Measurements from ENCODE around the gene SCN1B.
A peak's percentile ranks its signal among the peaks of the same experiment; 100 is the strongest.
"Not testable (repeated sequence)": the region's sequence is repeated elsewhere in the genome, so short reads cannot be mapped to it uniquely, and the experiment has no call there.

SCN1B gene

DNA sequence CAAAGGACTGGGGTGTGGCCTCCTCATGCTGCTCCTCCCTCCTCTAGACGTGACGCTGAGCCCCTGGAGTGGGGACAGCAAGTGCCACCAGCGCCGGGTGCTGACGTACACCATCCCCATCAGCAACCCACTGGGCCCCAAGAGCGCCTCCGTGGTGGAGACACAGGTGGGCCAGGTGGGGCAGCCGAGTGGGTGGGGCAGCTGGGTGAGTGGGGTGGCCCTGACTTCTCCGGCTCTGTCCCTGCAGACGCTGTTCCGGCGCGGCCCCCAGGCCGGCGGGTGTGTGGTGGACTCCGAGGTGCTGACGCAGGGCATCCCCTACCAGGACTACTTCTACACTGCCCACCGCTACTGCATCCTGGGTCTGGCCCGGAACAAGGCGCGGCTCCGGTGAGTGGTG is 11.1 kb upstream of the SCN1B start:
- DNase-seq: no peak

DNA sequence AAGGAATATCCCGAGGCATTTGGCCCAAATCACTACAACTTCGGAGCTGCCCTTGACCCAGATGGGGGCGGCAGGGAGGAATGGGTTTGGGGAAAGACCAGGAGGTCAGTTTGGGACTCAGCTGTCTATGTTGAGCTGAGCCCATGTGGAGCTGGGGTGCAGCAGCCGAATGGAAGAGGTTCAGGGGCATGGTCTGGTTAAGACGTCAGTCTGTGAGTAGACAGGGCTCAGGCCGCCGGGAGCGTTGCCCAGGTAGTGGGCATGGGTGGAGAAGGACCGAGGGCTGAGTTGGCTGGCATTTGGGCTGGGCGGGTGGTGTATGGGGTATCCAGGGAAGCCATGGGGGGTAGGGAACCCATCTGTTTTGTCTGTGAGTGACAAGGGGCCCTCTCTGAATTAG is 9.3 kb upstream of the SCN1B start:
- no peak for DNase-seq

DNA sequence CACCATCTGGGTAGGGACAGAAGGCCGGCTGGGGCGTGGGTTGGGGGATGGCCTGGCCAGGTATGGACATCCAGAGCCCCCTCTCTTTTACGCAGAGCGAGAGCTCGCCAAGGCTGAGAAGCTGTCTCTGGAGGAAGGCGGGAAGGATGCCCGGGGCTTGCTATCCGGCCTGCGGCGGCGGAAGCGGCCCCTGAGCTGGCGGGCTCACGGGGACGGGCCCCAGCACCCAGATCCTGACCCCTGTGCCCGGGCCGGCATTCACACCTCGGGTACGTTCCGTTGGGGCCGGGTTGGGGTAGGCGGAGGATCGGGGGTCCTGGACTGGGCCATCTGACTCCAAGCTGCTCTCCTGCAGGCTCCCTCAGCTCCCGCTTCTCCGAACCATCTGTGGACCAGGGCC is 8.7 kb upstream of the SCN1B start:
- no peak for DNase-seq

DNA sequence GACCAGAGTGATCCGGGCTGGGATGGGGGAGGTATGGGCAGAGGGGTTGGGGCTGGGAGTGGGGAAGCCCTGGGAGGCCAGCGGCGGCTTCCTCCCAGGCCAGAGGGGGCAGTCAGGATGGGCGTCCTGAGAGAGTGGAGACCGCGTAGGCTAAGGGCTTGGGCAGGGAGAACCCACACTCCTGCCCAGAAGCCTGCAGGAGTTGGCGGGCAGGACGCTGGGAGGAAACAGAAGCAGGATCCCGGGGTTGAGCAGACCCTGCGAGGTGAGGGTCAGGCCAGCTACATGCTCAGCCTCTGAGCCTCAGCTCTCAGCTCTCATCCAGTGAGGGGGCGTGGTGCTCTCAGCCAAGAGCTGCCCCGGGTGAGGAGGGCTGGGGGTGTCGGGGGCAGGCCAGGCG is 7.8 kb upstream of the SCN1B start:
- DNase-seq: no peak

DNA sequence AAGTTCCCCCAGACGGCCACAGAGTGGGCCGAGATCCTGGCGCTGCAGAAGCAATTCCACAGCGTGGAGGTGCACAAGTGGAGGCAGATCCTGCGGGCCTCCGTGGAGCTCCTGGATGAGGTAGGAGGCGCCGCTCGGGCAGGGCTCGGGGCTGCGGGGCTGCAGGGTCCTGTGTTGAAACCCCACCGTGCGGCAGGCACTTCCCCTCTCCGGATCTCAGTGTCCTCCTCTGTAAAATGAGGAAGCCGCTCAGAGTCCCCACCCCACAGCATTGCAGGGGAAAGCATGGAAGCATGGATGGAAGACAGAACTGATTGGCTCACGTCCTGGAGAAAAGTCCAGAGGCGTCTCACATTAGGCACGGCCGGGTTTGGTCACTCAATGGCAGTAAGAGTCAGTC is 6.8 kb upstream of the SCN1B start:
- no peak for DNase-seq

DNA sequence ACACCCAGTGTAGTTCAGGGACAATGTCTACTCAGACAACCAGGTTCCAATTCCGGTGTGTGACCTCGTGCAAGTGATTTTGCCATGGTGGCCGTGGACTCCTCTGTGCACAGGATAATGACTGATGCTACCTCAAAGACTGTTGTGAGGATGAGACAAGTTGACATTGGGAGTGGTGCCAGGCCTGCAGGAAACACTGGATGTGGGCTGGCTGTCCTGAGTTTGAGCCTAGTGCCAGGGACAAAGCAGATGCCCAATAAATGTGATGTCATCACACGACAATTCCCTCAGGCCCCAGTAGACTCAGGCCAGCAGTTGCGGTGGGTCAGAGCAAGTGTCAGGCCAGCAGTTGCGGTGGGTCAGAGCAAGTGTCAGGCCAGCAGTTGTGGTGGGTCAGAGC is 6.2 kb upstream of the SCN1B start:
- no peak for DNase-seq

DNA sequence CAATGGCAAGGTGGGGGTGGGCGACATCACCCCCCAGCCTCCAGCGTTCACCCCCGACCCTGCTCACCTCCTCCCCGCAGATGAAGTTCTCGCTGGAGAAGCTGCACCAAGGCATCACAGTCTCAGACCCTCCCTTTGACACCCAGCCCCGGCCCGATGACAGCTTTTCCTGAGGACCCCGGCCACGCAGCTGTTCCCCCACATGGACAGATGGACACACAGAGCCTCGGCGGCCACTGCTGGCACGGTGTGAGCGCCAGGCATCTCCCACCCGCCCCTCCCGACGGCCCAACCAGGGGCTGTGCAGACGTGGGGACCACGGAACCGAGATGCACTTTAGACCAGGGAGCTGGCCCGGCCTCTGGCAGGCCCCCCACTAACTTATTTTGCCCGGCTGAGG is 4.3 kb upstream of the SCN1B start:
- no peak for DNase-seq

DNA sequence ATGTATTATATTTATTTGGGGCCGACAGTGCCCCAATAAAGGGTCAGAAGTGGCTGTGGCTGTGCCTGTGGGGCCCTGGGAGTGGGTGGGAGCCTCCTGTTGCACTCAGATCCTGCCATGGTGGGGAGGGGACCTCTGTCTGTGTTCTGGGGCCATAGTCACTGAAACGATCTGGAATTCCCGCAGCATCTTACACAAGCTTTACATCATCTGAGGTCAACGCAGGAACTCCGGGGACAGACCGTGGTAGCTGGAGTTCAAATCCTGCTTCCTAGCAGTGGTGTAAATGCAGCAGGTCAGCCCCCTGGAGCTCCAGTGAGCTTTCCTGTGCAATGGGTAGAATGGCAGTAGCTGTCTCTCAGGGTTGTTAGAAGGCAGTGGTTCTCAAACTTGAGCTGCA is 3.9 kb upstream of the SCN1B start:
- DNase-seq: no peak

DNA sequence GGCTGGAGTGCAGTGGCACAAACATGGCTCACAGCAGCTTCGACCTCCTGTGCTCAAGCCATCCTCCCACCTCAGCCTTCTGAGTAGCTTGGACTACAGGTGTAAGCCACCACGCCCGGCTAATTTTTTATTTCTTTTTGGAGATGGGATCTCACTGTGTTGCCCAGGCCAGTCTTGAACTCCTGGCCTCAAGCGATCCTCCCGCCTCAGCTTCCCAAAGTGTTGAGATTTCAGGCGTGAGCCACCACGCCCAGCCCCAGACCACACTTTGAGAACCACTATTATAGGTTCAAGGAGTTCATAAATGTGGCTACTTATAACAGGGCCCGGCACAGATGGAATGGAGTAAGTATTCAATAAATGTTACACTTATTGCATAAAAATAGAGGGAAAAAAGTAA is 3.3 kb upstream of the SCN1B start:
- DNase-seq: no peak

DNA sequence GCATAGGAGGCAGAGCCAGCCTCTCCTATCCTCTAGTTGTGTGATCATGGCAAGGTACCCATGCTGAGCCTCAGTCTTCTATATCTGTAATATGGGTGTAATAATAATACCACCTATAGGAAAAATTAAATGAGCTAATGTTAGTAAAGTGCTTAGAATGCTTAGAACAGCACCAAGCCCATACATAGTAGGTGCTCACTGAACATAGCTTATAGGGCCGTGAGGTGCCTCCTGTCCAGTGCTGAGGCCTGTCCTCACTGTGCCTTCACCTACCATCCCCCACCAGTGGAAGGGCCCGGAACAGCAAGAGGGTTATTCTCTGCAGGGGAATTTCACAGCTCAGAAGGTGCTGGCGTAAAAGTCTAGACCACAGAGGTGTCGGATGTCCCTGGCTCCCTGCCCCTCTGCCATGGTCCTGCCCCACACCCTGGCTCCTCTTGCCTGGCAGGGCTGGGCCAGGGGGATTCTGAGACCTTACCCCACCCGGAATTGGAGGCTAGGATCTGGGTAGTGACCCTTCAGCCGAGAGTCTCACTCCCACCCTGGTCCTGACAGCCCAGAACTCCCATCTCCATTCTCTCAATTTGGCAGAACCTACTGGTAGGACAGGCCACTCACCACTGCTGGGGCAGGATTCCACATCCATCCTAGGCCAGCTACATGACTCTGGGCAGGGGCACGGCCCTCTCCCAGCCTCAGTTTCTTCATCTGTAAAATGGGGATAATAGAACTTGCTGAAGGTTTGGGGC is 2.2 kb upstream of the SCN1B start:
- DNase-seq: no peak

DNA sequence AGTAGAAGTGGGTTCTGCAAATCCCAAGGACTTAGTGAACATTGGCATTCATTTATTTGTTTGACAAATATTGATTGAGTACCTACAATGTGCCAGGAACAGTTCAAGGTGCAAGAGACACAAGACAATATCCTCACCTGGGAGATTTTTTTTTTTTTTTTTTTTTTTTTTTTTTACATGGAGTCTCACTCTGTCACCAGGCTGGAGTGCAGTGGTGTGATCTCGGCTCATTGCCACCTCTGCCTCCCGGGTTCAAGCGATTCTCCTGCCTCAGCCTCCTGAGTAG is 1.7 kb upstream of the SCN1B start:
- not testable (repeated sequence) for DNase-seq

DNA sequence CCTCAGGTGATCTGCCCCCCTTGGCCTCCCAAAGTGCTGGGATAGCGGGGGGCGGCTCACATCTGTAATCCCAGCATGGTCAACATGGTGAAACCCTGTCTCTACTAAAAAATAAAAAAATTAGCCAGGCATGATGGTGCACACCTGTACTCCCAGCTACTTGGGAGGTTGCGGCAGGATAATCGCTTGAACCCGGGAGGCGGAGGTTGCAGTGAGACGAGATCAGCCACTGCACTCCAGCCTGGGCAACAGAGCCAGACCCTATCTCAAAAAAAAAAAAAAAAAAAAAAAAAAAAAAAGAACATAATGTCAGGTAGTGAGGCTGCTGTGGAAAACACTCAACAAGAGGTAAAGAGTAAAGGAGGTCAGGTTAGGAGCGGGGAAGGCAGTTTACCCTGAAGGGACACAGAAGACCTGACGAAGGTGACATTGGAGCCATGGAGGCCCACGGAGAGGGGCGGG is 964 bp upstream of the SCN1B start:
- DNase-seq: not testable (repeated sequence)

DNA sequence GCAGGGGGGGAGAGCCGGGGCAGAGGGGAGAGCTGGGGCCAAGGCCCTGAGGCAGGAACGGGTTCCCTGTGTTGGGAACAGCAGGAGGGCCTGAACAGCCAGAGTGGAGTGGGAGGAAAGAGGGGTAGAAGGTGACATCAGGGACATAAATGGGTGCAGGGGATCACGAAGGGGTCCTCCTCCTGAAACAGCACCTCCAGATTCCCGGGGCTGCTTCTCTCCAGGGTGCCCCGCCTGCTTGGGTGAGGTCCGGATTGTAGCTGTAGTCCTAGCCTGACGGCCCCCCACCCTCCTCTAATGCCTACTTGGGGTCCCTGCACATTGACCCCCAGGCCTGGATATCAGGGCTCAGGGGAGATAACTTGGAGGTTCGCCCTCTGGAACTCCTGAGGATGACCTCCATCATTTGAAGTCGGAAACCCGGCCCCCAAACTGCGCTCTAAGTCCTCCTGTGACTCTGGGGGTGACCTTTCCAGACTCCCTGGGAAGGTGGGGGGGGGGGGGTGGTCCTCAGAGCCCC is 473 bp upstream of the SCN1B start:
- peak in 1 of 2 donors; percentile 70 for DNase-seq

DNA sequence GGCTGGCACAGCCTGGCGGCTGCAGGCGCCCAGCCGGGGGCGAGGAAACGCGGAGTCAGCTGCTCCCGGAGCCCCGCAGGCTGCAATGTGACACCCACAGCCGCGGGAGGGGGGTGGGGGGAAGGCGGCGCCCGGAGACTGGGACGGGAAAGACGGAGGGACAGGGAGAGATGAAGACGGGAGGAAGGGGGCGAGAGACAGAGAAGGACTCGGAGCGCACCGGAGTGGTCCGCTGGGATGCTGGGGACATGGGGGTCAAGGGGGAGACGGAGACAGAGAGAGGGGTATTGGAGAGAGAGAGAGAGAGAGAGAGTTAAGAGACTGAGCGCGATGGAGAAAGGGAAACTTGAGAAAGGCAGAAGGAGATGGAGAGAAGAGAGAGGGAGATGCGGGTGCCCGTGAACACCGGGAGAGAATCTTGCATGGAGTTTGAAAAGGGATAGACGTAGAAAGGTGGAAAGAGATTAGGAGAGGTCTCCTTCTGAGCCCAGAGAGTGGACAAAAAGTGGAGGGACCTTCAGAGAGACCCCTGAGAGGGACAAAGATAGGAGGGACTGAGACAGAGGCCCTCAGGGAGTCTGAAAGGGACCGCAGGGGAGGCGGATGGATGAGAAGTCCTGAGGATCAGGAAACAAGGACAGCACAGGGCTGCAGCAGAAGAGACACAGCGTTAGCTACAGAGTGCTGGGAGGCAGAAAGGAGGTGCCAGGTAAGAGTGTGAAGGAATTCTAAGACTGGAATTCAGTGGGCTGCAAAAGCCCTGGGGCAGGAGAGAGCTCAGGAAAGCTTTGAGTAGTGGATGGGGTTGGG is 1.0 kb downstream of the SCN1B start:
- no peak for DNase-seq

DNA sequence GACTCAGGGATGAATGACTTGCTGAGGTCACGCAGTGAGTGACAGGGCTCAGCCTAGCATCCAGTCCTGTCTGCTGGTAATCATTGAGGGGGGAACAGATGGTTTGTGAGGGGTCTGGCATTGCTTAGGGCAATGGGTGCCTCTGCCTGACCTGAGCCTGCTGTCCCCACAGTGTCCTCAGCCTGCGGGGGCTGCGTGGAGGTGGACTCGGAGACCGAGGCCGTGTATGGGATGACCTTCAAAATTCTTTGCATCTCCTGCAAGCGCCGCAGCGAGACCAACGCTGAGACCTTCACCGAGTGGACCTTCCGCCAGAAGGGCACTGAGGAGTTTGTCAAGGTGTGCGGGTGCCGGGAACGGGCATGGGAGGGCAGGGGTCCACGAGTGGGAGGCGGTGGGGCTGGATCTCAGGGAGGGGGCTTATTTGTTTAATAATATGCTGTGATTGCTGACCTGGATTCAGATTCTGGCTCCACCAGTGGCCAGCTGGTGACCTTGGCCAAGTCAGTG is 2.1 kb downstream of the SCN1B start:
- DNase-seq: no peak

DNA sequence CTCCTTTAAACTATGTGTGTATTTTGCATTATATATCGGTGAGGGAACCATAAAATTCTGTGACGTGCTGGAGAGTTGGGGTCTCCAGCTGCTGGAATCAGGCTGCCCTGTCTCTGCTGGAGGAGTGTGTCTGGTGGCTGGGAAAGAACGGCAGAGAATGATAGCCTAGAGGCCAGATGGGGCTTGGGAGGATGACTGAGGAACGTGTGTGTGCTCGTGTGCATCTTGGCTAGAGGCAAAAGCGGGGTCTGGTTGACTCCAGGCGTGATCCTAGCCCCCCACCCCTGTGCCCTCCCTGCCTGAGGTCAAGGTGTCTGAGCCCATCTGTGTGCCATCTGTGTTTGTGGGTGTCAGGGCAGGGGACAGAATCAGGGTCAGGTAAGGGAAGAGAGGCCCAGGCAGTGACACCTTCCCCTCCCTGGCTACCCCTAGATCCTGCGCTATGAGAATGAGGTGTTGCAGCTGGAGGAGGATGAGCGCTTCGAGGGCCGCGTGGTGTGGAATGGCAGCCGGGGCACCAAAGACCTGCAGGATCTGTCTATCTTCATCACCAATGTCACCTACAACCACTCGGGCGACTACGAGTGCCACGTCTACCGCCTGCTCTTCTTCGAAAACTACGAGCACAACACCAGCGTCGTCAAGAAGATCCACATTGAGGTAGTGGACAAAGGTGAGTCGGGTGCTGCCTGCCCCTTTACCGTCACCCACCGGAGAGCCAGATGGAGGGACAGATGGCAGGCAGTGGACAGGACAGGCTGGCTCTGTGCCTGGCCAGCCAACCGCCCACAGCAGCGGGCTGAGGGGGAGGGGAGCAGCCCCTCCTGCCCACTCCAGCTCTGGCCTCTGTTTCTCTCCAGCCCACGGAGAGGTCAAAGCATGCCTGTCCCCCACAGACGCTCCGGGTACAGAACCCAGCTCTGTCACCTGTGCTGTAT is 3.1 kb downstream of the SCN1B start:
- DNase-seq: no peak

DNA sequence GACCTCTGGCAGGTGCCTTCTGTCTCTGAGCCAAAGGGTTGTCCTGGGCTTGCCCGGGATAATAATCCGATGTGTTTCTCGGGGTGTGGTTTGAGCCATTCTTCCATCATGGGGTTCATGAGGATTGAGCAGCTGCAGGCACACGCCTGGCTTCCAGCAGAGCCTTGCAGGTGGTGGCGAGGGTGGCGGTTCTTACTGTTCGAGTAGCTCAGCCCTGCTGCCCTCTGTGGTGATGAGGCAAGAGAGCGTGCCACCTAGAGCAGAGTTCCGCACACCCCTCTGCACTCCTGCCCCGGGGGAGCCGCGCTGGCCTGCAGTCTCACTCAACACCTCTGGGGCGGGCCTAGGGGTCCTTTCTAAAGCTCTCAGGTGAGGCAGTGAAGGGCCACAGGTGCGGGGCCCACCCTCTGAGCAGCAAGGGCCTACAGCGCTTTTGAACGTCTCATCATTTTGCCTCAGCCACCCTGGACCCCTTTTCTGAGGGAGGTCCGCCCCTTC is 3.8 kb downstream of the SCN1B start:
- DNase-seq: no peak

DNA sequence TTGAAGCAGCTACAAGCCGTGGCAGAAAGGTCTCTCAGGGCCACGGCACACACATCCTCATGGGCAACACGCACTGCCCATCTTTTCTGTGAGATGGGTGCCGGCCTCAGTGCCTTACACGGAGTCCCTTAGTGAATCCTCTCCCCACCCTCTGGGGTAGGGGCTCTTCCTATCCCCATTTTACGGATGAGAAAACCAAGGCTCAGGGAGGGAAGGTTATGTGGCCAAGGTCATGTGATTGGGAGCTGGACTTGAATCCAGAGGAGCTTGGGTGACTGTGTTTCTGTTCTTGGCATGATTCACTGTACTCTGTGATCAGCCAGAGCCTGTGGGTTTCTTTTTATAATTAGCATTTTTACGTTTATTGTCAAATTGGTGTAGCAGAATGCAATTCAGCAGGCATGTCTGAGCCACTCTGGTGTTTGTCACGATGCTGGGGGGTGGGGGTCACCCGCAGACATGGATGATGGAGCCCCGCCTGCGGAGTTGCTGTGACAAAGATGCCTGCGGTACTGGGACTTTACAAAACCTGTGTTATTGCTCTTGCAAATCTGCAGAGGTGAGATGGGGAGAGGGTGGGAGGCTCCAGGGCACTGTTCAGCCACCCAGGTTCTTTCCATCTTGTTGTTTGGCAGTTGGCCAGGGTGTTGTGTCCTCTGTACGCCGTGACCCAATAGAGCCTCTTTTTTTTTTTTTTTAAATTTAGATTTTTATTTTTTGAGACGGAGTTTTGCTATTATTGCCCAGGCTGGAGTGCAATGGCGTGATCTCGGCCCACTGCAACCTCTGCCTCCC is 4.5 kb downstream of the SCN1B start:
- DNase-seq: no peak

DNA sequence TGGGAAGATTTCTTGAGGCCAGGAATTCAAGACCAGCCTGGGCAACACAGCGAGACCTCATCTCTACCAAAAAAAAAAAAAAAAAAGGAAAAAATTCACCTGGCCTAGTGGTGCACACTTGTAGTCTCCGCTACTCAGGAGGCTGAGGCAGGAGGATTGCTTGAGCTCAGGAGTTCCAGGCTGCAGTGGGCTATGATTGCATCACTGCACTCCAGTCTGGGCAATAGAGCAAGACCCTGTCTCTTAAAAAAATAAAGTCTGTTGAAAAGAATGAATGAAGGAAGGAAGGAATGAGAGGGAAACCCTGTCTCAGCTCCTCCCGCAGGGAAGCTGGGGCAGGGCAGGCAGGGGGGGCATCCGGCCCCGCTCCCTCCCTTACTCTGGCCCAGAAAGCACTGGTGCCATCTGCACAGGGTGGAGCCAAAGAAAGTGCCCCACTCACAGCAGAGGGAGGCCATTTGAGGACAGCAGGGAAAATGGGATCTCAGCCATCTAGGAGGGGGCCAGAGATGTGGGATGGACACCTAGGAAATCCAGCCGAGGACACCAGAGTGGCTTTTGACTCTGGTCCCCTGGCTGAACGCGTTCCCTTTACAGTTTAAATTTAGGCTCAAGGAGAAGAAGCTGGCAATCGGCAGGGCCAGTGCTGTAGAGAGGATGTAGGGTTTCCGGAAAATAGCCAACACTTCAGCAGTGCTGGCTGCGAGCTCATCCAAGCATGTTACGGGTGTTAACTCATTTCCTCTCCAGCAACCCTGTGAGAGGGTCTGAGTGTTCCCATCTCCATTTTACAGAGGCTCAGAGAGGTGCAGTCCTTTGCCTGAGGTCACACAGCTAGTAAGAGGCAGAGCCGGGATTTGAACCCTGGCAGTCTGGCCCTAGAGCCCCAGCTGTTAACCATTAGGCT is 7.7 kb downstream of the SCN1B start:
- DNase-seq: peak in 1 of 2 donors; percentile 26

DNA sequence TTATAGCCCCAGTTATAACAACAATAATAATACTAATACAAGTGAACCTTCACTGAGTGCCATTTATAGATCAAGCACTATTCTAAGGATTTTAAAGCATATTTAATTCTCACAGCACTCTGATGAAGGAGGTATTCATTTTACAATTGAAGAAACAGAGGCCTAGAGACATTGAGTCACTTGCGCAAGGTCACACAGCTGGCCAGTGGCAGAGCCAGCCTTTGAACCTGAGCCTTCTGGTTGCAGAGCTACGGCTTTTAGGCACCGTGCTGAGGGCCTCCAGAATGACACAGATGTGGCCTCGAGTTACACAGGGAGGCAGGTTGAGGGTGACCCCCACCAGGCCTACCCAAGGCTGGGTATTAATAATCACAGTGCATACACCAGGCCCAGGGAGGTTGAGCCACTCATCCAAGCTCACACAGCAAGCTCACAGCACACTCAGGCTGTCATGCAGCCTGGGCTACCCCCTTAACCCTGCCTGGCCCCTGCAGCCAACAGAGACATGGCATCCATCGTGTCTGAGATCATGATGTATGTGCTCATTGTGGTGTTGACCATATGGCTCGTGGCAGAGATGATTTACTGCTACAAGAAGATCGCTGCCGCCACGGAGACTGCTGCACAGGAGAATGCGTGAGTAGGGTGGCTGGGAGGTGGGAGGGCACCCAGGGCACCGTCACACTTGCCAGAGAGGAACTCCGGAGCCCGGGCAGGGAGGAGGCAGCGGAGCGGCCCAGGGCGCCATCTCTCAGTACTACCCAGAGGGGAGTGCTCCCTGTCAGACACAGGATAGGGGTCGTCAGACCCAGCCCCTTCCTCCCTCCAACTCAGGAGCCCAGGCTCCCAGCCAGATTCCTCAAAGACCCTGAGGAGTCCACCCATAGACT is 8.6 kb downstream of the SCN1B start:
- DNase-seq: no peak

Data from bone marrow (tissue), 2 donors.